Astrocyte of the cerebellum (primary cell): Measurements from ENCODE around the gene PLD5.

Source experiments
- DNase-seq: peaks from one replicate; pipeline ENCODE4 v3.0.0-alpha.2; 2011; ENCODE audit warnings: low read depth
- H3K4me3 ChIP-seq: 2 replicates; pipeline ENCODE4 v1.5.1; 2011; ENCODE audit warnings: mild to moderate bottlenecking, low read depth, low read length, moderate library complexity
- CTCF ChIP-seq: IDR thresholded peaks from 2 replicates; pipeline ENCODE4 v1.5.1; 2012; ENCODE audit warnings: low read length, low read depth, moderate library complexity, mild to moderate bottlenecking; ENCODE audit errors: missing control alignments
- in situ Hi-C: cut with HindIII; loops from 2 replicates; pipeline ENCODE4 v1.10.0; 2017; ENCODE audit warnings: low sequenced_read_pairs

PLD5 gene

GRCh38 chr1:242524571-242525359 is at the start of gene PLD5:
PLD5 (minus strand) TSS chr1:242524697.
- H3K4me3 ChIP-seq, result peak within 1 kb of the TSS; percentile 44
- no peak for TF ChIP-seq CTCF
- in situ Hi-C loops, result no loop called here
- DNase-seq, result no peak

- no peak for DNase-seq
- no peak overlapping the region for H3K4me3 ChIP-seq
- in situ Hi-C loops, result no loop called here
- TF ChIP-seq CTCF, result no peak
Observed at GRCh38 chr1:242569867-242570266, 45.4 kb upstream of the PLD5 start.

- DNase-seq, result no peak
Observed at GRCh38 chr1:242568666-242569065, 44.2 kb upstream of the PLD5 start.

GRCh38 chr1:242567596-242567995 is 43.1 kb upstream of the PLD5 start:
- no peak for TF ChIP-seq CTCF
- DNase-seq, result no peak
- H3K4me3 ChIP-seq, result no peak overlapping the region
- in situ Hi-C loops, result no loop called here

More at GRCh38 chr1:242568666-242569065, 44.2 kb upstream of the PLD5 start:
- no peak for TF ChIP-seq CTCF
- no peak overlapping the region for H3K4me3 ChIP-seq
- in situ Hi-C loops, result no loop called here

- DNase-seq, result no peak
- in situ Hi-C loops, result loop anchor here (5.0 kb wide), 1 partner anchor 79 kb away; no protein-coding TSS in a partner anchor
- no peak overlapping the region for H3K4me3 ChIP-seq
- no peak for TF ChIP-seq CTCF
Observed at GRCh38 chr1:242556759-242557158, 32.3 kb upstream of the PLD5 start.

- H3K4me3 ChIP-seq, result no peak overlapping the region
Observed at GRCh38 chr1:242556276-242556675, 31.8 kb upstream of the PLD5 start.

More at GRCh38 chr1:242556276-242556675, 31.8 kb upstream of the PLD5 start:
- no peak for DNase-seq
- TF ChIP-seq CTCF, result no peak
- in situ Hi-C loops, result loop anchor here (5.0 kb wide), 1 partner anchor 79 kb away; no protein-coding TSS in a partner anchor
